Hematopoietic multipotent progenitor cell treated with erythropoietin and hydrocortisone succinate and interleukin-3 and kit ligand, for 8 days (in vitro differentiated cells): ENCODE data around the gene MAN1B1.
"Not testable (repeated sequence)": the region's sequence is repeated elsewhere in the genome, so short reads cannot be mapped to it uniquely, and the experiment has no call there.

Source experiments
- DNase-seq: peaks from one replicate; pipeline ENCODE4 v3.0.0-alpha.2; 2015

MAN1B1 gene

DNA sequence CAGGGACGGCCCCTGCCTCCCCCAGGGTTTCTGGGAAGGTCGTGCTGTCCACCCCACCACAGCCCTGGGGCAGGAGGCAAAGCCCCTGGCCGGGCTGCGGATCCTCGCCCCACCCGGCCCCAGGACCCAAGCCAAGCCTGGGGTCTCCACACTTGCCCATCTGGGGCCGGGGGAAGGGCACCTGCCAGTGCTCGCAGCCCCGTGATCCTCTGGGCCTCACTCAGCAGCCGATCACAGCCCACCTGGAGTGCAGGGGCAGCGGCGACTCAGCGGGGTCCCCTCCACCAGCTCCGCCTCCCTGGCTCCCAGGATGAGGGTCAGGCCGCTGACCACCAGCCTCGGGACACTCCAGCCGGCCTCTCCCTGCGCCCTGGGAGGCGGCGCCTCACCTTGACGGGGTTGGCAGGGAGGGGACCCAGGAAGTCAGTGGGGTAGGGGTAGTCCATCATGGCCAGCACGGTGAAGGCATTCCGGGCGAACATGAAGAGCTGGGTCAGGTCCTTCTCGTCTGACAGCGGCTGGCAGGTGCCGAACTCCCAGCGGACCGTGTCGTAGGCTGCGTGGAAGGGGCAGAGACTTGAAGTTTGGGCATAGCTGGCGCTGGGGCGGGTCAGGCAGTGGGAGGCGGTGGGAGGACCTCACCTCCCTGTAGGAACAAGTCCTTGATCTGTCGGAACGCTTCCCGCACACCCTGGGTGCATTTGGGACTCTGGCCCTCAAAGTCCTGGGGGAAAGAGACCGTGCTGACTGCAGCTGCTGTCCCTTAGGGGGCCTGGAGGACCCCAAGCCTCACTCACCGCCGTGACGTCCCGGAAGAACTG is 26.0 kb downstream of the MAN1B1 start:
- DNase-seq, result no peak

DNA sequence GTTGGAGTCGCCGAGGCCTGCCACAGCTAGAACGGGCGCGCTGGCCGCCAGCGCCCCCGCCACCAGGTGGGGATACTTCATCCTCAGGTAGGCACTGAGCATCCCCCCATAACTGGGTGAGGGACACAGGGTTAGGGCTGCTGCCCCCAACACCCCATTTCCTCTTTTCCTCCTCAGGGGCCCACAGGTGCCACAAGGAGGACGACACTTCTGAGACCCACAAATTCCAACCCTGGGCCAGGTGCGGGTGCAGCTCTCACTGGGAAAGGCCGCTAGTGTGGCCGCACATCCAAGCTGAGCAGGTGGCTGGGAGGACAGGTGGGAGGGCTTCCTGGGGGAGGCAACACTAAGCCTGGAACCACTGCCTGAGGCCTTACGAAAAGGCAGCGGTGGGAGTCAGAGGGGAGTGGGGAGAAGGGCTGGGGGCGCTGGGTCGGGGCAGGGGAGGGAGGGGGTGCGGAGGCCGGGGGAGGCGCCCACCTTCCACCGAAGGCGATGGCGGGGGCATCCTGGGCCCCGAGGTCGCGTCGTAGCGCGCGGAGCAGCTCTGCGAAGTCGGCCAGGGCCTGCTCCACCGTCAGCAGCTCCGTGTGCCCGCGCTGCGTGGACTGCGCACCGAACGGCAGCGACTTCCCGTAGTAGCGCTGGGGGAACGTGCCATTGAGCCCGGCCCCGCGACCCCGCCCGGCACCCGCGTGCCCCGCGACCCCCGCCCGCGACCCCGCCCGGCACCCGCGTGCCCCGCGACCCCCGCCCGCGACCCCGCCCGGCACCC is 26.8 kb downstream of the MAN1B1 start:
- DNase-seq, result no peak

- no peak for DNase-seq
Observed at GRCh38 chr9:137114220-137114612, 27.4 kb downstream of the MAN1B1 start.

DNA sequence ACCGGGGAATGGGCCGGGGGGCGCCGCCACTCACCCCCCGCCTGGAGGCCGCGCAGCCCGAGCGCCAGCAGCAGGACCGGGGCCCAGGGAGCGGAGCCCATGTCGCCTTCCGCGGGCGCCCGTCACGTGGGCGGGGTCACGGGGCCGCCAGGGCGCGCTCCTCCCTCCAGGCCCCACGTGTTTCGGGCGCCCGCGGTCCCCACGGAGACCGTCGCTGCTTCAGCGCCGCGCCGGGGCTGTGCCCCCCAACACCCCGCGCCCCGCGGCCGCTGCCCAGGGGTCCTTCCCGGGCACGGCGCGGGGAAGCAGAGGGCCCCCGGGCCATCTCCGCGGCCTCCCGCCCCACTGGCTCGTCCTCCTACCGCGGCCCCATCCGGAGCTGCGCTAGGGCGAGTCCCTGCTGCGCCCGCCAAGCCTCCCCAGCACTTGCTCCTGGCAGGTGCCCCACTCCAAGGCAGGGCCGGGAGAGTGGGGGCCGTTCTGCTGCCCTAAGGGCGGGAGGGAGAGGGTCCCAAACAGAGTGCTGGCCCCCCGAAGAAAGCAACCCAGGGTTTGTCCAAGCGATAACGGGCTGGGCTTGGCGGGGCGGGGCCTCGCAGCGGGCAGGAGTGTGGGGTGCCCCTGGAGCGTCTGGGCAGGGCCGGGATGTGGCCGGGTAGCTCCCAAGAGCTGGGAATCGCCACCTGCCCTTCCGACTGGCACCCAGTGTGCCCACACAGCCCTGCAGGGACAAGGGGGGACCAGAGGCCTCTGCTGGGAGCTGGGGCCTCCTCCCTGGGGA is 28.0 kb downstream of the MAN1B1 start, which contains the start of gene DPP7:
DPP7 (minus strand) TSS at position 121 of the 781 bp plus-strand sequence; CDS start at position 101, 20 bp downstream.
- DNase-seq, result peak; percentile 74

GRCh38 chr9:137115394-137116026 is 28.7 kb downstream of the MAN1B1 start:
- DNase-seq, result no peak

DNA sequence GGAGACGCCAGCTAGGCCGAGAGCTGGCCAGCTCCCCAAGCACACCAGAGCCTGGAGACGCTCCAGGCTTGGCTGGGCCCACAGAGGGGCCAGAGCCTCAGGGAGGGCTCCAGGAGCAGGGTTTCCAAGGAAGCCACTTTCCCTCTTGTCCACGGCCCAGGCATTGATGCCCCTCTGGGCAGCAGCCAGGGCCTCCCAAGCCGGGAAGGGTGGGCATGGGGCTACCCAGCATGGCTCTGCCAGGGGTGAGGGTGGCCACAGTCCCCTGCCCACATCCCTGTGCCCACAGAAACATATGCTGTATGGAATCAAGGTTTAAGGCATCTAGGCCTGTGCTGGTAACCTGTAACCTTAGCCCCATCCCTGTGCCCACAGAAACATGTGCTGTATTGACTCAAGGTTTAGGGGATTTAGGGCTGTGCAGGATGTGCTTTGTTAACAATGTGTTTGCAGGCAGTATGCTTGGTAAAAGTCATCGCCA is 29.3 kb downstream of the MAN1B1 start:
- no peak for DNase-seq

GRCh38 chr9:137116728-137117127 is 29.9 kb downstream of the MAN1B1 start:
- no peak for DNase-seq

DNA sequence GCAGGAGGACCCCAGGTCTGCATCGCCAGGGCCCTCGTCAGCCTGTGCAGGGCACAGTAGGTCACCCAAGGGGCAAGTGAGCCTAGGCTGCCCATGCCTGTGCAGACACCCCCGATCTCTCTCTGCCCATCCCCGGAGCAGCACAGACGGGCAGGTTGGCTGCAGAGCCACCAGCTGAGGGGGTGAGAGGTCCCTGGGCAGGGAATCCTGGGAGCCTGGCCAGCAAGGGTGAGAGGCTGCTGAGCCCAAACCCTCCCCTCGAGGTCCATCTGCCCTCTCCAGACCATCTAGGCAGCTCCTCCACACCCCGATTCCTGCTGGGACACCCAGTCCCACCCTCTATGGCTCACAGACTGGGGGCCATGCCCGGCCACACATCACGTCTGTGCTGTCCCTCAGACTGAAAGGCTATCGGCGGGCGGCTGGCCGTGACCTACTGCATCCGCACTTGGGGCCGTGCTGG is 30.5 kb downstream of the MAN1B1 start:
- DNase-seq, result no peak

DNA sequence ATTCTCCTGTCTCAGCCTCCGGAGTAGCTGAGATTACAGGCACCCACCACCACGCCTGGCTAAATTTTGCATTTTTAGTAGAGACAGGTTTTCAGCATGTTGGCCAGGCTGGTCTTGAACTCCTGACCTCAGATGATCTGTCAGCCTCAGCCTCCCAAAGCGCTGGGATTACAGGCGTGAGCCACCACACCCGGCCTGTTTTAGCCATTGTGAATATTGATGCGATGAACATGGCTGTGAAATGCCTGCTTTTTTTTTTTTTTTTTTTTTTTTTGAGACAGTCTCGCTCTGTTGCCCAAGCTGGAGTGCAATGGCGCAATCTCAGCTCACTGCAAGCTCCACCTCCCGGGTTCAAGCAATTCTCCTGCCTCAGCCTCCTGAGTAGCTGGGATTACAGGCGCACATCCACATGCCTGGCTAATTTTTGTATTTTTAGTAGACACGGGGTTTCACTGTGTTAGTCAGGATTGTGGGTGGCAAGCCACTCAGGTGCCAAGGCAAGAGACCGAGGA is 31.4 kb downstream of the MAN1B1 start:
- DNase-seq, result not testable (repeated sequence)

DNA sequence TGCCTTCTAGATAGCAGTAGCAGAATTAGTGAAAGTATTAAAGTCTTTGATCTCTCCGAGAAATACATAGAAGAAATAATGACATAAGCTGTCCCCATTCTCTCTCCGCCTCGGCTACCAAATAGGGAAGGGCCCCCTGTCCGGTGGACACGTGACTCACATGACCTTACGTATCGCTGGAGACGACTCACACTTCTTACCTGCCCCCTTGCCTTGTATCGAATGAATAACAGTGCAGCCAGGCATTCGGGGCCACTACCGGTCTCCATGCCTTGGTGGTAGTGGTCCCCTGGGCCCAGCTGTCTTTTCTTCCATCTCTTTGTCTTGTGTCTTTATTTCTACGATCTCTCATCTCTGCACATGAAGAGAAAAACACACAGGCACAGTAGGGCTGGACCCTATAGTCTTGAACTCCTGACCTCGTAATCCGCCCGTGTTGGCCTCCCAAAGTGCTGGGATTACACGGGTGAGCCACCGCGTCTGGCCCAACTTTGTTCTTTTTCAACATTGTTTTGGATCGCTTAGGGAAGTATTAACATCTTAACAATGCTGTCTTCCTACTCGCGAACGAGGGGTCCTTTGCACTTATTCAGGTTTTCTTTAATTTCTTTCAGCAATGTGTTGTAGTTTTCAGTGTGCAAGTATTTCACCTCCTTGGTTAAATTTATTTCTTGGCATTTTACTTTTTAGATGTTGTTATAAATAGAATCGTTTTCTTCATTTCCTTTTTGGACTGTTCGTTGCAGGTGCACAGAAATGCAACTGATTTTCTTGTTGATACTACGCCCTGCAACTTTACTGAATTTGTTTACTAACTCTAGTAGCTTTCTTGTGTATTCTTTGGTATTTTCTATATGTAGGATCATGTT is 35.4 kb downstream of the MAN1B1 start:
- not testable (repeated sequence) for DNase-seq

- DNase-seq, result not testable (repeated sequence)
Observed at GRCh38 chr9:137122796-137123467, 36.1 kb downstream of the MAN1B1 start.

- DNase-seq, result no peak
Observed at GRCh38 chr9:137123468-137123837, 36.7 kb downstream of the MAN1B1 start.

GRCh38 chr9:137123952-137124462 is 37.2 kb downstream of the MAN1B1 start:
- DNase-seq, result not testable (repeated sequence)

DNA sequence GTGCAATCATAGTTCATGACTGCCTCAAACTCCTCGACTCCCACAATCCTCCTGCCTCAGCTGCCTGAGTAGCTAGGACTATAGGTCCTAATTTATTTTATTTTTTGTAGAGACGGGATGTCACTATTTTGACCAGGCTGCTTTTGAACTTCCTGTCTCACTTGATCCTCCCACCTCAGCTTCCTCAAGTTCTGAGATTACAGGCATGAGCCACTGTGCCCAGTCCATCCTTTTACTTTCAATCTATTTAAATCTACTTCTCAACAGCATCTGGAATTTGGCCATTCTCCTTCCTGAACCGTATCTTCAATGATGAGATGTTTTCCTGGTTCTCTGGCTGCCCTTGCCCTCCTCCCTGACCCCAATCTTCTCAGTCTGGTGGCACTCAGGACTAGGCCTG is 40.0 kb downstream of the MAN1B1 start:
- no peak for DNase-seq

- DNase-seq, result peak; percentile 89
Observed at GRCh38 chr9:137127301-137128157, 40.7 kb downstream of the MAN1B1 start.

DNA sequence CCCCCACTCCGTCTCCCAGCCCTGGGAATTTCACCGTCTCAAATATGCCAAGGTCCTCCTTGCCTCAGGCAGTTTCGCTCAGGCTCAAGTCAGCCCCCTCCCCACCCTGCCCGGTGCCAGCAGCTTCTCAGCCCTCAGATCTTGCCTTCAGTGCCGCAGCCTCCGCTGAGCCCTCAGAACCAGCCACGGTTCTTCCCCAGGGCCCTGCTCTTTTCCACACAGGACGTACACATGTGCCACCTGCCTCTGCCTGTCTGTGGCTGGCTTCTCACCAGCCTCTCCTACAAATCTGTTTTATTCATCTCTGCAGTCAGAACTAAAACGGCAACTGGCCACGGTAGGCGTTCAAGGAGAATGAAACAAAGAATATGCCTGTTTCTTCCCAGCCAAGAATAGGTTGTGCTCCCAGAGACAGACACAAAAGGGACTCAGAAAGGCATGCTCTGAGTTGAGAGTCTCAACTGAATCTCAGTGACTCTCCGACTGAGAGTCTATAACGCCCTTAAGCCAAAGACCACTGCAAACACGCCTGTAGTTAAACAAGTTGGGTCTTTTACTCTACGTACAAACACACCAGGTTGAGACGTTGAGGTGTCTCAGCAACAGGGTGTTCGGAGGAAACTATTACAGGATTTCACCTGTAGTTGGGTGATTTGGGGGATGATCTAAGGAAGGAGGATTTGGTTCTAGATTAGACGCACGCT is 41.5 kb downstream of the MAN1B1 start:
- peak; percentile 53 for DNase-seq

GRCh38 chr9:137128862-137129455 is 42.2 kb downstream of the MAN1B1 start:
- peak; percentile 50 for DNase-seq
